Fibroblast of skin of right biceps (primary cell): ENCODE results near the gene RFTN1.

Source experiments
- DNase-seq: peaks from one replicate; pipeline ENCODE4 v3.0.0-alpha.2; 2013

RFTN1 gene

DNA sequence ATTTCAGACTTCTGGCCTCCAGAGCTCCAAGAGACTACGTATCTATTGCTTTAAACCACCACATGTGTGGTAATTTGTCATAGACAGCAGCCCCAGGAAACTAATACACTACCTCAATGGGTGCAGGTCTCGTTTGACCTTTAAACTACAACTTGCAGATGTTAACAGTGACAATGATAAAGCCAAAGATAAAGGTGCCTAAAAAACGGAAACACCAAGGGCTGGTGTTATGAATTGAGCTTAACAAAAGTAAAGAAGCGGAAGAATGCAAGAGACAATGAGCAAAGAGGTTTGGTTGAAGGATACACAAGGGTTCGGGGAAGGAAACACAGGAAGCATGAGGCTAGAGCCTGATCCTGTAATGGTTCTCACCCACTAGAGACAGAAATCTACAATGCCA is 50.8 kb downstream of the RFTN1 start:
- DNase-seq: no peak

DNA sequence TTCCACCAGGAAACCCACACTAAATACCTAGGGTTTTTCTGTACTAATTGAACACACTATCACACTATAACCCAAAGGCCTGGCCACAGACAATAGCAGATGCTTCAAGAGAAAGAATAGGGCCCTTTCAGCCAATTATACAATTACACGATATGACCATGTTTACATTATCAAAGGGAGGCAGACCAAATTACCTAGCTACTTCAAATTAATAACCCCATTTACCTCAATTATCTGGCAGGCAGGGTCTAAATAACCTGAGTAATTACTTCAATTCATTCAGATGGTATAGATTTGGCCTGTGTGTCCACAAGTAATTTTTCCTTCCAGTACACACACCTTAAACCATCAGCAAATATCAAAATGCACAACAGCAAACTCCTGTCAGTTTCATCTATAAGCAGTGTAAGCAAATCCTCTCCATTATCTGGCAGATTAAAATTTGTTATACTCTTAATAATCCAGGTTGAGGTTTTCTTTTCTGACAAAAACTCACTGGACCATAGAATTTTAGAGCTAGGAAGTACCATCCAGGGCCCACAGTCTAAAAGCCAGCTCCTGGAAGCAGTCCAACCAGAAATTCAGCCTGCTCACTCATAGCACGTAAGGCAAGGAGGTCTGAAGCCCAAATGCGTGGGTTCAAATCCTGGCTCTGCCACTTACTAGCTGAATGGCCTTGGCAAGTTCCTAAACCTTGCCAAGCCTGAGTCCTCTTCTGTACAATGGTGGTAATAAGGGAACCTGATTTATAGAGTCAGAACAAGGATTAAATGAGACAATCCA is 51.8 kb downstream of the RFTN1 start:
- no peak for DNase-seq

DNA sequence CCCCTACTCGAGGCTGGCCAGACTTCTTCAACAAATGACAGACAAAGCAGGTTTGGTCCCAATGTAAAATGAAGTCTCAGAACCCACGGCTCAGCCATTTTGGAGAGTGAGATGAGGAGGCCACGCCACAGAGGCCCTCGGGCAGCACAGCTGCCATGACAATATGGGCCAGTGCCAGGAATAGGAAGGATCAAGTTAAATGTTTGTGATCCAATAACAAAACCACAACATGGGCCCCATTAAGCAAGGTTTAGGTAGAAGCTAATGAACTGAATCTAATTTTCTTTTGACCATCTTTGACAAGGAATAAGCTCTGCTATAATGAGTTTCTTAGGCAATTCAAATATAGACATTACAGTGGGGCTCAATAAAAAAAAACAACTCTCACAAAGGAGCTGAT is 52.6 kb downstream of the RFTN1 start:
- no peak for DNase-seq

DNA sequence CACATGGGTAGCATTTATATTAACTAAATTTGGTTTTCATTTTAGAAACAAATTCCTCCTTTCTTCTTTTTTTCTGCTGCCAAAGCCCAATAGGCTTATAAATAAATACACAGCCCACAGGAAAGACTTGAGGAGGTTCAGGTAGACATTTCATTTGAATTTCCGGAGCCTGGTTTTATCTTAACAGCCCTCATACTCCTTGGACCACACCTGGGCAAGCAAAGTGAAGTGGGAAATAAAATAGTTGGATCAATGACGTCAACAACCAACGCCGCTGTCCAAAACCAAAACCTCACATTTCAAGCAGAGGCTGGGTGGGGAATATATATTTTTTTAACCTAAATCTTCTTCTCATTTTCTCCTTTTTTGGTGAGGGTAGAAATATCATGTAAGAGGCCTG is 53.2 kb downstream of the RFTN1 start:
- no peak for DNase-seq

DNA sequence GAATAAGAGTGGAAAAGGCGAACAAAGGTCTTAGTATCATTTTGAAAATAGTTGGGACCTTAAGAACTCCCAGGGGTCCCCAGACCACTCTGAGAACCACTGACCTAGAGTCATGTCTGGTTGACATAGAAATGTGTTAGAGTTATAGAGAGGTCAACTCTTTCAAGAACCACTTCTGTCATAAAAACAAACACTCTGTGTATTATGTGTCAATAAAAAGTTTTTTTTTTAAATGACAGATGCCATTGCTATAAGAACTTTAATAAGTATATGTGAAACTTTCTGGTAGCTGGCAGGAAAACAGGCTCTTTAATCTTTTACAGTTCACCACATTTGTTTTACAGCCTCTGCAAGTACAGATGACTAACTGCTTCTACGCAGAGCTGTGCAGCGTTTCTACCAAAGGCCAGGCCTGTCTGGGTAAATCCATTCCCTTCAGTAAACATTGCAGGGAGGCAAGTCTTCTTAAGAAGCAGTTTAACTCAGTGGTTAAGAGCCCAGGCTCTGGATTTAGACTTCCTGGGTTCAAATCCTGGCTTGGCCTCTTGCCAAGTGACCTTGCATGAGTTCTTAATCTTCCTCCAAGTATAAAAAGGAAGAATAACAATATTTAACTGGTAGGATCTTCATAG is 56.6 kb downstream of the RFTN1 start:
- DNase-seq: peak; percentile 74

DNA sequence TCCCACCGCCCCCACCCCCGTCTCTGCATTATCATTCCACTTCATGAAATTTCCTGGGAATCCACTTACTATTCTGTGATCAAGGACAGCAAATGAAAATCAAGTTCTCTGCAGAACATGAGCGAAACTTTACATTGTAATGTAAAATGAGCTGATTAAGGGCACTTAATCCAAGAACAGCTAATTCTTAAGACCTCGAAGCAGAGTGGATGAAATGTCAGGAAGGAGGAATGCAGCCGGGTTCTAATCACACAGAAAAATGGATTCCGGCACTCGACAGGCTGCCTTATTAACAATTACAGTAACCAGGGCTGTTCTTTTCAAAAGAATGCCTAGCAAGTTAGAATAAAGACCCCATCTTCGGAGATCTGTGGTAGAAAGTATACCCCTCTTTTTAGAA is 57.5 kb downstream of the RFTN1 start:
- DNase-seq: no peak

DNA sequence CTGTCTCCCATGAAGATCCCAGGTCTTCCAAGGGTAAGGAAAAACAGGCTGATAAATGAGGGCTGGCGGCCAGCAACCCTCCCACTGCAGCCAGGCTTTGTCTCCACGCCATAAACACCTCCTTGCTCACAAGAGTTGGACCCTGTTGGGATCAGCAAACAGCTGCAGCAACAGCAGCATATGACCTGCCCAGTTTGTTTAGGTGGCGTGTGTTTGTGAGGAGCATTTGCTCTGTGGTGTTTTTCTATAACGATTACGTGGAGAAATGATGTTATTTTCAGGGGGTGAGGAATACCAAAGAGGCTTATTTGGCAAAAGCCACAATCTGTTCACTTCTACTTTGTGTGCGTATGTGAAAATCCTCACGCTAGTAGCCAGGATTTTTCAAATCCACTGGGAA is 58.5 kb downstream of the RFTN1 start:
- peak; percentile 48 for DNase-seq

DNA sequence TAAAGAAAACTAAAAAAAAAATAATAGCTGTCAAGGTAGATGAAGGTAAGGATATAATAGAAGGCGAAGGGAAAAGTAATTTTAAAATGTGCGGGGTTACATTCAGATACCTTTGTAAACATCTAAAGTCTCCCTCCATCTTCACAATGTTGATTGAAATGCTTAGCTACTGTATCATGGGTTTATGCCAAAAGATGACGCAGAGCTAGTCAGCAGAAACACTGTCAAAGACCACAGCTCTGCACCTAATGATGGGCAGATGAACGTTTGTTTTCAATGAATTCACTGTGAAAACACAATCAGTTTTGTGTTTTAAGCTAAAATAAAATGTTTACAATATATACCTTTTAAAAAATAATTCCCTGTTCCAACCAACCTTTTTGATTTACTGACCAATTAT is 61.2 kb downstream of the RFTN1 start:
- DNase-seq: peak; percentile 83

DNA sequence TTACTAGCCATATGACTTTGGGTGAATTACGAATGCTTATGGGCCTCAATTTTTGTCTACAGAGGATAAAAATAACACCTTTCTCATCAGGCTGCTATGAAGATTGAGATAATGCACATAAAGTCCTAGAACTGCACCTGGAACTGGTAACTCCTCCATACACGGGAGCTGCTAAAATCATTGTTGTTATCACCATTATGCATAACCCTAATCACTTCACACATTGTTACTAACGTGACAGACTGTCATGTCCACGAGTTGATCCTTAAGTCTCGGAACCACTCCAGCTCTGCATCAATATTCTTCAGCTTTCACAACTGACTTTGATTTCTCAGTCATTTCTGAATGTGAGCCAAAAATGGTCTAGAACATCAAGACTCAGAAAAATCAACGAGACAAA is 64.1 kb downstream of the RFTN1 start:
- DNase-seq: no peak

DNA sequence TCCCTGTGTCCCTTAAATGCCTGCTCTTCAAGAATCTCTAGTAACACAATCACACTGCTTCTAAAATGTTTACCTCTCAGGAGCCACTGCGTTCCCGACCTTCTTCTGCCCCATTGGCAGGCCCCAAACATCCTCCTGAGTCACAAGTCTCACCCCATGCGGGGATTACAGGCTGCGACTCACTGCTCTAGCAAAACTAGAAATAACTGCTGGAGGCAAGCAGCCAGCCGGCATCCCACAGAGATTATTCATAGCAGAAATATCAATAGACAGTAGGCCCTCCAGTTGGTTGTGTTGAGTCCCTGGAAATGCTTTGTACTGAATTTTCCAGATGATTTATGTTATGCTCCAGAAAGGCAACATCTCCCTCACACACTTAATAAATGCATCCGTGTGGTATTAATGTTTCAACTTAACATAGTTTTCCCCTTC is 64.8 kb downstream of the RFTN1 start:
- peak; percentile 99 for DNase-seq

DNA sequence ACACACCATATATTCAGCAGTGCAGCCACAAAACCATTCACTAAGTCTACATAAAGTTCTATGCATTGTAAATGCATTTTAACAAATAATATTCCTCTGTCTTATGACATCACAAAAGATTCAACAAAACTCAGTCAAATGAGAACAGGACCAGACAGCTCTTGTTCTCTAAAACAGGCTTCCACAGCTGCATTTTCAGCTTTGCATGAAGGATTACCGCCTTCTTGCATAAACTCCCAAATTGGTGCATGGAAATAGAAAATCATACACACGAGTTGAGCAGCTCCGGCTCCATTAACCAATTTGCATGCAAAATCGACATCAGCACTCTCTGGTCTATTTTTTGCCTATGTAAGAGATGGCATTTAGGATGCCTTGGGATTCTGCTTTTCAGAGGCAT is 66.4 kb downstream of the RFTN1 start:
- DNase-seq: no peak

DNA sequence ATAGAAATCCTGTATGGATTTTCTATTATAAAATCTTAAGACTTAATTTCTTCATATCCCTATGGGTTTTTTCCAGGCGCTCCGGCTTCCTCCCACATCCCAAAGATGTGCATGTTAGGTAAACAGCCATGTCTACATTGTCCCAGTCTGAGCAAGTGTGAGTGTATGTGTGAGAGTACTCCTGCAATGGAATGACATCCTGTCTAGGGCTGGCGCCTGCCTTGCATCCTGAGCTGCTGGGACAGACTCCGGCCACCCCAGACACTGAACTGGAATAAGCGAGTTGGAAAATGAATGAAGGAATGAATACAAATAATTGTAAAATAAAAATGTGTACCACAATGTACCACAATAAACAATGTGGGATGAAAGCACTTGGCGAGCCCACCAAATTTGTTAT is 69.2 kb downstream of the RFTN1 start:
- DNase-seq: no peak

DNA sequence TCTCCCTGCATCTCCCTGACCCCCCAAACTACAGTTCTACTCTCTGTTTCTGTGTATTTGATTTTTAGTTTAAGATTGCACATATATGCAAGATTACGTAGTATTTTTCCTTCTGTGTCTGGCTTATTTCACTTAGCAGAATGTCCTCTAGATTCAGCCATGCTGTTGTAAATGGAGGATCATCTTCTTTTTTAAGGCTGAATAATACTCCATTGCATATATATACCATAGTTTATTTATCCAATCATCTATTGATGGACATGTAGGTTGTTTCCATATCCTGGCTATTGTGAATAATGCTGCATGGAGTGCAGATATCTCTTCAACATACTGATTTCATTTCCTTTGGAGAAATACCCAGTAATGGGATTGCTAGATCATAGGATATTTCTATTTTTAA is 70.8 kb downstream of the RFTN1 start:
- DNase-seq: no peak

DNA sequence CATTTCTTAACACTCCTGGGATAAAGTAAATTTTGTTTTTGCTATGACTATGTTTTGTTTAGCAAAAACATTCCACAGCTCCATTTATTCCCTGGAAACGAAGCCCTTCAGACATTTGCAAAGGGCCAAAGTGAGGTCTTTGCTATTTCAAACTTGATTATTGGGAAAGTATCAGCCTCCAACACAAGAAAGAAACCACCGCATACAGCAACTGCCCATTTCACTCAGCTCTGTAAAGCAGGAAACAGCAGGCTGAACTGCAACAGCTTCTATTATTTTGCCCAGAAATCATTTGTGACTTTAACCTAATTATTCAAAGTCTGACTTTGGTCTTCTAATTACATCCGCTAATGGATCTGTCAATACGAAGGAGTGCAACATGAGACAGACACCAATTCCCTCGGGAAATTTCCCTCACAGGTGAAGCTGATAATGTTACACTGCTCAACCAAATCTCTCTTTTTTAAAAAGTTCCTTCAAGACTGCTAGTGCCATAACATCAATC is 72.1 kb downstream of the RFTN1 start:
- peak; percentile 61 for DNase-seq

DNA sequence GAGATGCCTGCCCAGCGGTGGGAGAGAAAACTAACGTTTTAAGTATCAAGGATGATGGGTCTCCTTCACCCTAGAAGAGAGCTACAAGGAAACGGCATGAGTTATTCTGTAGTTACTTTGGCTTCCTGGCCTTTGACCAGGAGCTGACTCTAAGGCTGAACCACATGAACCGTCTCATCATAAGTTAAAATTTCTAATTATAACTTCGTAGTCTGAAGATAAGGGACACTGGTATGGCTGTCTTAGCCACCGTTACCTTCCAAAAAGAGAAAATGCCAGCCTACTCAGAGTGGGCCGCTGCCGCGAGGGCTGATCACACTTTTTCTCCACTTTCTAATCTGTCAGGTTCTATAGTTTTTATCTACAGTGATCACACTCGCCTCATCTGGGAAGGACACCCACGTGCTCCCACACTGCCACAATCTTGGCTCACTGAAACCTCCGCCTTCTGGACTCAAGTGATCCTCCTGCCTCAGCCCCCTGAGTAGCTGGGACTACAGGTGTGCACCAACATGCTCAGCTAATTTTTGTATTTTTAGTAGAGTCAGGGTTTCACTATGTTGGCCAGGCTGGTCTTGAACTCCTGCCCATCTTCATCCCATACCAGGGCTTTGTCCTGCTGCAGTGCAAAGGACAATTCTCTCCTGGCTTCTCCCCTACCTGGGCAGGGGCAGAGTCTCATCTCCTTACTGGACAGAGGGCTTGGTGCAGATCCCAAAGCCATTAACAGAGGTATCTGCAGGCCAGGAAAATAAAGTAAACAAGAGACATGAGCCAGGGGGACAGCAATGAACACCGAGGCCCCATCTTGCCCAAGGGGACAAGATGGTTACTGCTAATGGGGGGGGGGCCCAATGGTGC is 73.4 kb downstream of the RFTN1 start:
- no peak for DNase-seq

DNA sequence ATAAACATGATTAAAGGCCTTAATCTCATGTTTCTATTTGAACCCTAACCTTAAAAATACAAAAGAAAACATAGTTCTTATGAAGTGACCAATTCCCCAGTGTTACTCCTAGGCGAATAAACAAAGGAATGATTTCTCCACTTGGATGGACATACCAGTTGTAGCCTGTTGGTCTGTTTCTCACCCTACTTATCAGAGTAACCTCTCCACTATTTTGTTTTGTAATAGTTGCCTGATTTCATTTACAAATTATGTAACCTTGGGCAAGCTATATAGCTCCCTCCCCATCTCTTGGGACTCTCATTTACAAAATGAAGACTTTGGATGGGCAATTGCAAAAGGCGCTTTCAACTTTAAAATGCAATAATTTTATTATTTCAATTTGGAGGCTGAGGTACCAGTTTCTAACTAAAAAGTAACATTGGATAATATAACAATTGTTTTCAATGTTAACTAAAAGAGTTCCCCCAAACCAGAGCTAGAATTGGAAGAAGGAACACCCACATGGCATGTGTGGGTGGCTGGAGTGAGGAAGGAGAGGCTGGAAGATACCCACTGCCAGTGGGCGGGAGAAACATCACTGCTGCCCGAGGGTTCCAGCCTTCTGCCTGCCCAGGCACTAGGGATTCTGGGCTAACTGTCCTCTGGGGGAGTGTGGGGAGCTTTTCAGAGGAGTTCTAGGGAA is 74.2 kb downstream of the RFTN1 start:
- DNase-seq: no peak

DNA sequence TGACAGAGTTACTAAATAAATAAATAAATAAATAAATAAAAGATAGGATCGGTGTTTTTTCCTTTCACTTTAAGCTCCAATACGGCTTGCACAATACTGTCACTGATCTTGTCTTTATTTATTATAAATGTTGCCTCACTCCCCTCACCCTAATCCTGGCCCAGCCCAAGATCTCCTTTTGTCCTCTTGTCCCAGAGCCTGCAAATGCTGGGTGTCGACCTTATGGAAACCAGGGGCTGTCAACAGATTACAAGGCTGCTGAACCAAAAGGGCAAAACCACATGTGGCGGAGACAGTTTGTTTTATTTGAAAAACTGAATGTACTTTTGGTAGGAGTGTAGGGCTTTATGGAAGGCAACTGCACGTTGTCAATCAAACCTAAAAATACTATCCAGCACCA is 75.9 kb downstream of the RFTN1 start:
- no peak for DNase-seq

DNA sequence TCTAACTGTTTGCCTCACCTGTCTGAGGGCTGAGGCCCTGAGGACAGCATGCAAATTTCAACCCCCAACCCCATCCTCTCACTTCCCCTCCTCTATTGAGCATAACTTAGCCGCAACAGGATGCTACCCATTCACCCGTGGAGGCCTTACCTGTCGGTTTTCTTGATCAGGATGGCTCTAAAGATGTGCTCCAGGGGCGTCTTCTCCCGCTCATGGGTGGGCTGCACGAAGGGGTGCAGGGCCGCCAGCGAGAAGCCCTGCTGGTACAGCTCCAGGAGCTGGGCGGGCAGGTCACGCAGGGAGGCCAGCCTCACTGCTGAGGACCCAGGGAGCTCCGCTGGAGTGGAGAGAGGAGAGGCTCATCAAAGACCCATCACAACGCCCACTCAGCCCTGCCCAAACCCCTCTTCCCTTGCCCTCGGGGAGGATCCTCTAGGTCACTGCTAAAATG is 79.8 kb downstream of the RFTN1 start:
- DNase-seq: no peak

DNA sequence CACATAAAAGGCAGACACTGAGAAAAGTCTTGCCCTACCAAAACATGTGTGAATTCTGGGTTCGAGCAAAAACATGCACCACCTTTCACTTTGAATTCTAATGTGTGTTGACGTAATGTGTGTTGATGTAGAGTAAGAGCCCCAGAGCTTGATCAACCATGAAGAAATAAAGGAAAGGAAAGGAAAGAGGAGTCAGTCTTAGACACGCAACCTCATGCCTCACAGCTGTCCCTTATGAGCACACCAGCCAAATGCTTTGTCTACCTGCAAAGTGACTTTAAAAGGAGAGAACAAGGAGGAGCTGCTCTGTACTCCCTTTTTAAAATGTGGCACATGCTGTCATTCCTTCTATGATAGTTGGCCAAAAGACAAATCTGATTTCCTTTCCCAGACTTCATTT is 80.8 kb downstream of the RFTN1 start:
- DNase-seq: no peak

DNA sequence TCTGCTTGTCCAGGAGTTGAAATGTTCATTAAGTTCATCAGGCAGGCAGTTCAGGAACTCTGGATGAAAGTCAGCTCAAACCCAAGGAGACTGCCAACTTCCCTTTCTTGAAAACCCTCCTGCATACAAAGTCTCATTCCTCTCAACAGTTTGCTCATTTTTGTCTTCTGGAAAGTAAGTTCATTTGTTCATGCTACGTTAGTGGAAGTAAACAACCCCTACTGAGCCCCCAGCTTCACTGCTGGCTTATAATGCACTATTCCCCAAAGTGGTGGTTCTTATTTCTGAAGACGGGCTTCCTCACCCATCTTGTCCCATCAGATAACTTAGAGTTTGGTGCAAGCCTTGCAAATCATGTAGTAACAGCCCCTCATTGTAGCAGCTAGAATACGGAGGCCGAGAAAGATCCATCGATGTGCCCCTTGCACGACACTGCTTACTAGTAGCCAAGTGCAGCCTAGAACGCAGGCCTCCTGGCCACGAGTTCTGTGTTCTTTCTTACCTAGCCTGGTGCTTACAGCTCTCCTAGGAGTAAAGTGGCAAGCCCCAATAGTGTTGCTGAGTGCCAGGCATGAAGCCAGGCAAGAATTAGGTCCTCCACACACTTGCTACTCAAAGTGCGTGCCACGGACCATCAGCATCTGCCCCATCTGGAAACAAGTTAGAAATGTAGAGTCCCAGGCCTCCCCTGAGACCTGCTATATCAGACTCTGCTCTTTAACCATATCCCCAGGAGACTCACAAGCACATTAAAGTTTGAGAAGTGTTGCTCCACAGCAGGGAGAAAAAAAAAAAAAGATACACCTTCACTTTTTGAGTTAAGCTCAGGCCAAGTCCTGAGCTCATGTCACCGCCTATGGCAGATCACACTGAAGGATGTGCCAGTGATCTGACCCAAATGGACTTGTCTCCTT is 82.5 kb downstream of the RFTN1 start:
- no peak for DNase-seq

DNA sequence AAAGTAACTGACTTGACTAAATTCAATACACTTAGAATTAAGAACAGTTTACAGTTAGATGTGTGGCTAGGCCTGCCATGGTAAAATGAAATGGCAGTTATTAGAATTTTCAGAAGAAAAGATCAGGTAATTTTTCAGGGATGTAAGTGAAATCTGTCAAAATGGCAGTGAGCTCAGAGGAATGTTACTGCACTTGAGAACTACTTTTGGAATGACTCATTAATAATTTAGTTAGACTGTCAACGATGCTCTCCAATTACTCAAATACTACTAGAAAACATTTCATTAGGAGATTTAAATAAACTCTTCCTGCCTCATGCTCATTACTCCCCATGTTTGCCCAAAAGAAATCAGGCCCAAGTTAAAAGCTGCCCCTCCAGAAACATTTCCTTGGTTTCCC is 84.4 kb downstream of the RFTN1 start:
- peak; percentile 50 for DNase-seq

DNA sequence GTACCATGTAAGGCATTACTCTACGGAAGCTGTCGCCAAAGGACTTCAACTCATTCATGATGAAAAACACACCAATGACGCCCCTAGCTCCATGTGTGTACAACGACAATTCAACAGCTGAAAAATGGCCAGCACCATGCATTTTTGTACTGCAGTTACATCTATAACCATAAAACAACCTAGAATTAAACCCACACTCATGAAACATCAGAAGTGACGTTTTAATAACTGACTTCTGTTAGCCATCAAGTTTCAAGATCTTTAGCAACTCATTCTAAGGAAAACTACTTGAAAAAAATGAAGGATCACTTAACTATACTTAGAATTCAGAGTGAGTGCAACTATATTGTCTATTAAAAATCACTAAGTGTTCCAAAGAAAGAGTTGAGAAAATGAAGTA is 84.9 kb downstream of the RFTN1 start:
- DNase-seq: no peak
